ENCODE results near the gene MEX3C. TPM values are rescaled to one million over a fixed set of nuclear protein-coding genes. Genes with fewer than 3 reads are reported as not detected.

Gene MEX3C
- total RNA-seq, 2 experiments from 2014 or later = 51.5 to 52.6 TPM

- CTCF ChIA-PET = interaction anchor here (1.4 to 1.9 kb wide), 2 partner anchors 15 to 46 kb away, joined by 6 to 7 read pairs; partner anchors contain the start of gene MEX3C
- H3K27ac Mint-ChIP-seq = peak overlapping the region; percentile 98
- peaks cover 2% of the 10 kb centered on the region for H3K9me3 Mint-ChIP-seq
- H3K4me1 Mint-ChIP-seq (ENCODE audit: low read depth) = peaks cover 50% of the 10 kb centered on the region
- TF ChIP-seq CTCF (IDR thresholded peaks at IDR 0.05) = no peak
- POLR2A ChIA-PET = interaction anchor here (2.0 kb wide), 1 partner anchor 45 kb away, joined by 9 read pairs; the partner anchor contains the start of gene MEX3C
- intact Hi-C loops (cut with micrococcal nuclease) = no loop called here
- ATAC-seq = no peak
- DNase-seq = no peak
- no peak overlapping the region for H3K4me3 Mint-ChIP-seq
- peaks cover 1% of the 10 kb centered on the region for H3K36me3 Mint-ChIP-seq (ENCODE audit: low read depth)
- H3K27me3 Mint-ChIP-seq = no peaks in the 10 kb centered on the region
These were observed 46.3 kb downstream of the MEX3C start for GRCh38 chr18:51151185-51151567.

GRCh38 chr18:51150113-51150700 lies 47.3 kb downstream of the MEX3C start:
- POLR2A ChIA-PET = interaction anchor here (0.6 to 2.0 kb wide), 4 partner anchors 31 to 464 kb away, joined by 3 to 9 read pairs (median 4); partner anchors contain the start of gene MEX3C
- Mint-ChIP-seq H3K4me3 (no peak overlapping the region), H3K27ac (peak overlapping the region; percentile 47), H3K4me1 (ENCODE audit: low read depth) (peaks cover 46% of the 10 kb centered on the region), H3K36me3 (ENCODE audit: low read depth) (peaks cover 1% of the 10 kb centered on the region), H3K27me3 (no peaks in the 10 kb centered on the region), H3K9me3 (peaks cover 2% of the 10 kb centered on the region)
- no peak for TF ChIP-seq CTCF (IDR thresholded peaks at IDR 0.05)
- intact Hi-C loops (cut with micrococcal nuclease) = no loop called here
- CTCF ChIA-PET = interaction anchor here (0.8 to 1.9 kb wide), 5 partner anchors 14 to 47 kb away, joined by 3 to 7 read pairs (median 4); partner anchors contain the start of gene MEX3C
- DNase-seq (no peak), ATAC-seq (no peak)

DNA sequence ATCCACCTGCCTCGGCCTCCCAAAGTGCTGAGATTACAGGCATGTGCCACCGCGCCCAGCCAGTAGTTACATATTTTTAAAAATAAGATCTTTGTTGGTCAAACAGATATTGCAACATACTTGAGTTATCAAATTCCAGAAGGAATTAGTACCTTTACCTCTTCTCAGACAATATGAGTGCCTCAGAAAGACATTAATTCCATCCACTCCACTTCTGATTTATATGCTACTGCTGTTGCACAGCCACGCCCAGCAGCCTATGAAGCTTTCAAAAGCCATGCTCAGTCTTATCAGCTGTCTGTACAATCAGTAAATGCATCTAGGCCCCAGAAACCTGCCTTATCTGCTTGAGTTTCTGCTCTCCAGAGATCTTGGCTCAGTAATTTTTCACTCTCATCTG lies 47.8 kb downstream of the MEX3C start:
- no peaks in the 10 kb centered on the region for H3K27me3 Mint-ChIP-seq
- H3K4me3 Mint-ChIP-seq = no peak overlapping the region
- H3K36me3 Mint-ChIP-seq (ENCODE audit: low read depth) = peaks cover 1% of the 10 kb centered on the region
- intact Hi-C loops (cut with micrococcal nuclease) = no loop called here
- peak overlapping the region; percentile 47 for H3K27ac Mint-ChIP-seq
- POLR2A ChIA-PET = interaction anchor here (0.8 to 2.0 kb wide), 3 partner anchors 31 to 49 kb away, joined by 3 to 9 read pairs (median 4); partner anchors contain the start of gene MEX3C
- CTCF ChIA-PET = interaction anchor here (0.8 to 1.9 kb wide), 5 partner anchors 14 to 48 kb away, joined by 3 to 7 read pairs (median 4); partner anchors contain the start of gene MEX3C
- peaks cover 42% of the 10 kb centered on the region for H3K4me1 Mint-ChIP-seq (ENCODE audit: low read depth)
- no peak for TF ChIP-seq CTCF (IDR thresholded peaks at IDR 0.05)
- no peak for DNase-seq
- peaks cover 2% of the 10 kb centered on the region for H3K9me3 Mint-ChIP-seq
- ATAC-seq = no peak

- intact Hi-C loops (cut with micrococcal nuclease) = no loop called here
These were observed 50.6 kb downstream of the MEX3C start for GRCh38 chr18:51146909-51147308.

More at GRCh38 chr18:51146909-51147308, 50.6 kb downstream of the MEX3C start:
- H3K4me1 Mint-ChIP-seq (ENCODE audit: low read depth) = peaks cover 19% of the 10 kb centered on the region
- no peak for TF ChIP-seq CTCF (IDR thresholded peaks at IDR 0.05)
- H3K27ac Mint-ChIP-seq = no peak overlapping the region
- ATAC-seq (no peak), DNase-seq (no peak)
- H3K4me3 Mint-ChIP-seq = no peak overlapping the region
- CTCF ChIA-PET = no interaction called here
- H3K36me3 Mint-ChIP-seq (ENCODE audit: low read depth) = no peaks in the 10 kb centered on the region
- POLR2A ChIA-PET = interaction anchor here (1.5 kb wide), 1 partner anchor 14 kb away, joined by 3 read pairs; no protein-coding TSS in a partner anchor
- H3K27me3 Mint-ChIP-seq = no peaks in the 10 kb centered on the region
- H3K9me3 Mint-ChIP-seq = peaks cover 2% of the 10 kb centered on the region
